IPS-11a (cell line): ENCODE data around the gene RSPH6A.
"Not testable (repeated sequence)": the region's sequence is repeated elsewhere in the genome, so short reads cannot be mapped to it uniquely, and the experiment has no call there.

Source experiments
- H3K4me3 ChIP-seq: one replicate; pipeline ENCODE4 v1.5.1; 2013; ENCODE audit warnings: low read depth, low read length, control low read depth

Gene RSPH6A

DNA sequence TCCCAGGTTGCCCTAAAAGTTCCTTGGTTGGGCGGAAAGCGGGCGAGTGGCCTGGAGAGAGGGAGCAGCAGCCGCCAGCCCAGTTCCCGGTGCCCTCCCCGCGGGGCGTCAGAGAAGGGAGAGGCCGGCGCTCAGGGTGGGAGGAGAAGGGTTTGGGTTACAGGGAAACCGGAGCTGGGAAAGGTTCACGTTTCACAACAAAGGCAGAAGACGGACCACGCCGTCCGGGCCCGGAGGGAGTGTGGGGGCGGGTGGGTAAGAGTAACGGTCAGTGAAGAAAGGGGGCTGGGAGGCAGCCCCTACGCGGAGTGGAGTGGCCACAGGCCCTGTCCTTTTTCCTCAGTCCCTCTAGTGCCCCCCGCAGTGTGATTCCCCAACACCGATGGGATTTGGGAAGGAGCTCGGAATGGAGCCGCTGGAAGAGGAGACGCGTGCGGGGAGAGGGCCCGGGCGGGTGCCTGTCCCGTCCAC is 47.7 kb downstream of the RSPH6A start:
- H3K4me3 ChIP-seq = peak overlapping the region; percentile 78

DNA sequence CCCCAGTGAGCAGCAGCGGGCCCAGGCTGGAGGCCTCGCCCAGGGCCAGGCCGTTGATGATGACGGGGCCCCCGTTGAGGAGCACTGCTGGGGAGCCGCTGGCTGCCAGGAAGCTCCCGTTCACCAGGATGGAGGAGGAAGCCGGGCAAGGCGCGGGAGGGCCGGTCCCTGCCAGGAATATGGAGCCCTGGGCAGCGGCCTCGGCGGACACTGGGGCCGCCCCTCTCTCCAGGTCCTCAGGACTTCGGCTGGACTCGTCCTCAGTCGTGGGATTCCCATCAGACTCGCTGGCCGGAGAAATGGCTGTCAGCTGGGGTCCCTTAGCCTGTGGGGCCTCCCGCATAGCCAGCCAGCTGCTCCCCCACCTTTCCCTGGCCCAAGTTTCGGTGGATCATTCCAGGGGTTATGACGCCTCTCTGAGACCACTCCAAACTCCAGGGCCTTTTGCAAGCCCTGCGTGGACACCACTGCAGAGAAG is 48.2 kb downstream of the RSPH6A start:
- peak overlapping the region; percentile 78 for H3K4me3 ChIP-seq

DNA sequence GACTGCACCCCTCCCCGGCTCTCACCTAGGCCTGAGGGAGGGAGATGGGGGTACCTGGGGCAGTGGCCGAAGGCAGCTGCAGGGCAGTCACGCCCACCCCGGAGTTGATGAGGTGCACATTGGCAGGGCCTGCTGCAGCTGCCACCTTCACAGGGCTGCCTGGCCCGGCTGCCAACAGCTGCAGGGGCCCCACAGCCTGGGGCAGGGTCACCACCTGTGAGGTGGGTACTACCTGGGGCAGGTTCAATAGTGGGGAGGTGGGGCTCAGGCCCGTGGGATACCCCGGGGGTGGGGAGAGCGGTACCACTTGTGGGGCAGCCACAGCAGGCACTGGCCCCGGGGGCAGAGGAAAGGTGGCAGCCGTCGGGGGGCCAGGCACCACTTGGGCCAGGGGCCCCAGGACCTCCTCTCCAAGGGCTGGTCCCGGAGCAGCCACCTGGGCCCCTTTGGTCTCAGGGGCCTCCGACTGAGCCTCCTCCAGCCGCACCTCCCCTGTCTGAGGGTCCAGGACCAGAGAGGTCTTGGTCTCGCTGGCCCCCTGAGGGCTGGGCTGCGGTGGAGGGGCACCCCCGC is 48.7 kb downstream of the RSPH6A start:
- H3K4me3 ChIP-seq = no peak overlapping the region

DNA sequence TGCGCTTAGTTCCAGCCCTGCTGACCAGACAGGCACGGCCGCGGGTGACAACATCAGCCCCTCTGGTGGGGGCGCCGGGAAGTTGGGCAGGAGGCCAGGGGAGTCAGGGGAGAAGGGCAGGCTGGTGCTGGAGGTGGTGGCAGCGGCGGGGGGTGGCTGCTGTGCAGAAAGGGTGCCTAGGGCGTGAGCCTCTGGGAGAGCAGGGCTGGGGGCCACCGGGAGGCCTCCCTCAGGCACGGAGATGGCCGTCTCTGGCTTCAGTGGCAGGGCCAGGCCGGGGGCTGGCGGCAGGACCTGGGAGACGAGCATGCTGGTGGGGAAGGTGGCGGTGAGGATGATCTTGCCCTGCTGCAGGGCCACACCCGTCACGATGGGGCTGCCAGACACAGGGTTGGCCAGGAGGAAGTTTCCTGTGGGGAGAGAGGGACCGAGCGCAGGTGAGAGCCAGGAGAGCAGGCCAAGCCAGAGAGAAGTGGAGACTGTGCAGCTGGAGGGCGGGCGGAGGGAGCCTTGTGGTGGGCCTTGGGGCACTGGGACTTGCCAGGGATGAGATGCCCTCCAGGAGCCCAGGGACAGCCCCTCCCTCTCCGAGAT is 49.3 kb downstream of the RSPH6A start:
- no peak overlapping the region for H3K4me3 ChIP-seq

DNA sequence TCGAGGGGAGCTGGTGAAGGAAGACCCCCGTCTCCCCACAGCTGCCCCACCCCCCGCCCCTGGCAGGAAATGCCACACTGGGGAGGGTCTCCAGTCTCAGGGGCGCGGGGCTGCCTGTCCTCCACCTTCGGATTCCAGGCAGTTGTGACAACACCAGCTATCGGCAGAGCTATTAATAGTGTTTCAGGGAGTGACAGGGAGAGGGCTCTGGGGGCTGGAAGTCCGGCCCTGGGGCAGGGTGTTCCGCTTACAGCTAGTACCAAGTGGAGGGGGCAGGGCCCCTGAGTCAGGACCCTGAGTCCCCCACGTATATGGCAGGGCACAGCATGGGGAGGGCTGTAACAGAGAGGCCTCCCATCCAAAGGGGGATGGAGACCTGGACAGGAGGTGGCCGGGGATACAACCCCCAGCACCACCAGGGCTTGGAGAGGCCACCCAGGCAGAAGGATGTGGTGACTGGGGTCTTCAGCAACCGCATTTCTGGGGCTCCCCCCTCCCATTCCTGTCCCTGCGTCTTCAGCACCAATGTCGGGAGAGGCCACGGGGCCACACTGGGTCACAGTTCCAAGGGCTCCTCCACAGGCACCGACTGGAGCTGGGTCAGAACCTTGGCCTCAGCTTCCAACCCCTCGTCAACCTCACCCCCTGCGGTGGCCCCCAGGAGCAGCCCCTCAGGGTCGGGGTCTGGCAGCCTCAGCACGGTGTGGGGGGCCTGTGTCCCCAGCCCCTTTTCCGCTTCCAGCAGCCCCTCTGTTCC is 50.0 kb downstream of the RSPH6A start:
- no peak overlapping the region for H3K4me3 ChIP-seq

DNA sequence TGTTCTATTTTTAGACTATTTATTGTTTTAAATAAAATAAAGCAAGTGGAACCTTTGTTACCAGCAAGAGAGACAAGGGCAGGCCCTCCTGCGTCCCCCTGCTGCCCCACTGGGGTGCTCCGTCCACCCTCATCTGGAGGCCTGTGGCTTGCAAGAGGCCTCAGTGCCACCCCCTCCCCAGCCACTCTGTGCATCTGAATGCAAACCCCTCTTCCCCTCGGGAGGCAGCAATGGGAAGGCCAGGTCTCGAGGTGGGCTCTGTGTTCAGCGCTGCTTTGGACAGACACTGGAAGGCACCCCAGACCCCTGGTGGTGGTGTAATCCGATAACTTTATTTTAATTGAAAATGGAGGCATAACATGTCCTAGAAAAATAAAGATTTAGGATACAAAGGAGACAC is 50.6 kb downstream of the RSPH6A start:
- no peak overlapping the region for H3K4me3 ChIP-seq

DNA sequence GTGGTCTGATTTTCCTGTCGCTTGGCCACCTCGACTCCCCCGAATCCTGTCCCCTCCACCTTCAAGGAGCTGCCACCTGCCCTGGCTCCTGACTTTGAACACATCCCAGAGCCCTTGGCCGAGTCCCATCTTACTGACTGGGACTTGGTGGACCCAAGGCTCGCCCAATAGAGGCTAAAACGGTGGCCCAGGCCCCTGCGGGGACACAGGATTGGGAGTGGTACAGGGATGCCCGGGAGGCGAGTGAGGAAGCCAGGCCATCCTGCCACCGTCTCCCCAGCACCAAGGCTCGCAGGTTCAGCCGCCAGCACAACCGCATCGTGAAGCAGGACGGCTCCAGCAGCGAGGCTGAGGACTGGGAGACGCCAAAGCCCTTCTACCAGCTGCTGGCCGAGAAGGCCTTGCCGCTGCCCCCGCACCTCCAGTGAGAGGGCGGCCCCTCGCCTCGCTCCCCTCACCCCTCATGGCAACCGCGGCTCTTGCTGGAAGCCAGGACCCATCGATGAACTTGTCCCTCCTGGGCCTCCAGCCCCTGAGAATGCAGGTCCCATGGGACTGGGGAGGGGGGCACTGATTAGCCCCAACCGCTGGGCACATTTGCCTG is 51.3 kb downstream of the RSPH6A start:
- H3K4me3 ChIP-seq = no peak overlapping the region

DNA sequence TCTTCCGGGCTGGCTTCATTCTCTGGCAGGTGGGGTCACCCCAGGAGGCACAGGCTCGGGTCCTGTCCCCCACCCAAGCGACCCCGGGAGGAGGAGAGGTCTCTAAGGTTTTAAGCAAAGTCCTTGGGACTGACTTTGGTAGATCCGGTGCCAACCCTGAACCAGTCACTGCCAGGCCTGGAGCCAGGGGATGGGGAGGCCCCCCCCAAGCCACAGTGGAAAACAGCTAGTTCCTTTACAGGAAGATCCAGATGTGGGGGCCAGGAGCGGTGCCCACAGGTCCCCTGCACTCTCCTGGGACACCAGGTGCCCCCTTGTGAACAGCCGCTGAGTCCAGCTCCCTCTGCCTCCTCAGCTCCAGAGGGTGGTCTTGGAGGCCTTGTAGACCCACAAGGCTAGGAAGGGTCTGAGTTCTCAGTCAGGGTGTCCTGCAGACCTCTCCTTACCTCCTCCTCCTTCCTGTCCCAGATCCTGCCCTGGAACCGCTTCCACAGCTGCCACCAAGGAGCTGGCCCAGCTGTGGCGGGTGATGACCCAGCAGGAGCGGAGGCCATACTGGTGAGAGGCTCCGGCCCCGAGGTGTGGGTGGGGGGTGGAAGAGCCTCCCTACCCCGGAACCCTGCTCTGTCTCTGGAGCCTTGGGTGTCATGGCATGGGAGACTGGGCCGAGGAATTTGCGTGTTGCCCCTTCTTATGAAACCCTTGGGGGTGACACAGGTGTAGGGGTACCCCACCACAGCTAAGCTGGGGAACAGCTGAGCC is 52.1 kb downstream of the RSPH6A start:
- H3K4me3 ChIP-seq = no peak overlapping the region

DNA sequence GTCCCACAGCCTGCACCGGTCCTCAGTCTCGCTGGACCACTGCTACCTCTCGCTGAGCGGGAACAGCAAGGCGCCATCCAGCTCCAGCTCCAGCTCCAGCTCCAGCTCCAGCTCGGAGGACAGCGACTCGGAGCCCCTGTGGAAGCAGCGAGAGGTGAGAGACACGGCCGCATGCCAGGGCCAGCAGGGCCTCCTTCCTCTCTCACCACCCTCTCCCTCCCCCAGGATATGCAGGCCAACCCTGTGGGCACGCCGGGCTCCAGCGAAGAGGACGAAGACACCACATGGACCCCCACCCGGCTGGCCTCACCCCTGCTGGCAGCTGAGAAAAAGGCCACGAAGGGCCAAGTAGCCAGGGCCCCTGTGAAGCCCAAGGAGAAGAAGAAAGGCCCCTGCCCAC is 53.4 kb downstream of the RSPH6A start:
- no peak overlapping the region for H3K4me3 ChIP-seq

DNA sequence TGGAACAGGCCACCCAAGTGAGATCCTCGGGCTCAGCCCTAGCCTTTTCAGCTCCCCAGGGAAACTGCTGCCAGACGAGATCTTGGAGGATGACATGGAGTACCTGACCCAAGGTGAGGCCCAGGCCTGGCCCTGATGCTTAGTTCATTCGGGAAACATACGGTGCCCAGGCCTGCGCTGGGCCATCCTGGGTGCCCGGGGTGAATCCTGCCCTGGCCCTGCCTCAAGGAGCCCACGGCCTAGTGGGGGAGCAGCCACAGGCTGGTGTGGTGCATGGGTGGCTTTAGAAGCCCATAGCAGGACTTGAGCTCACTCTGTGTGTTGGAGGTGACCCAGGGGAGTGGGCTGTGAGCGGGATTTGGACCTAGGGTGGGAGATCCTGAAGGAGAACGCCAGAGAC is 56.2 kb downstream of the RSPH6A start:
- no peak overlapping the region for H3K4me3 ChIP-seq

DNA sequence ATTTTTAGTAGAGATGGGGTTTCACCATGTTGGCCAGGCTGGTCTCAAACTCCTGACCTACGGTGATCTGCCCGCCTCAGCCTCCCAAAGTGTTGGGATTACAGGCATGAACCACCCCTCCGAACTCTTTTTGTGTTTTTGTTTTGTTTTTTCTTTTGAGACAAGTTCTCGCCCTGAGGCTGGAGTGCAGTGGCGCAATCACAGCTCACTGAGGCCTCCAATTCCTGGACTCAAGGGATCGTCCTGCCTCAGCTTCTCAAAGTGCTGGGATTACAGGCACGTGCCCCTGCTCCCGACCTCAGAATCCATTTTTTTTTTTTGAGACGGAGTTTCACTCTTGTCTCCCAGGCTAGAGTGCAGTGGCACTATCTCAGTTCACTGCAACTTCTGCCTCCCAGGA is 57.4 kb downstream of the RSPH6A start:
- no peak overlapping the region for H3K4me3 ChIP-seq

DNA sequence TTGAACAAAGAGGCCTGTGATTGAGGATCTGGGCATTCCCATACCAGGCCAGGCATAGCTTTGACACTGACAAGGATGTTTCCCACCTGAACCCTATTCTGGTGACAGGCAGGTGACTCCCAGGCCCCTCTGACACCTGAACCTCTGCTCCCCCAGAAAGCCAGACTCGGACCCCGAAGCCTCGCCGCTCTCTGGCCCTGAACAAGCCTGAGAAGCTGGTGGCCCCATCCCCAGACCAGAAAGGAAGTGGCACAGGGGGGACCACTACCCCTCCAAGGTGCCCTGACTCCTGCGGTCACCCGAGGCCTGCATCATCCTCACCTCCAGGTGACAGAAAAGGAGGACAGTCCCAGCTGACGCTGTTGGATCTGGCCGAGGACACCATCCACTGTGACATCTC is 60.8 kb downstream of the RSPH6A start:
- H3K4me3 ChIP-seq = no peak overlapping the region

DNA sequence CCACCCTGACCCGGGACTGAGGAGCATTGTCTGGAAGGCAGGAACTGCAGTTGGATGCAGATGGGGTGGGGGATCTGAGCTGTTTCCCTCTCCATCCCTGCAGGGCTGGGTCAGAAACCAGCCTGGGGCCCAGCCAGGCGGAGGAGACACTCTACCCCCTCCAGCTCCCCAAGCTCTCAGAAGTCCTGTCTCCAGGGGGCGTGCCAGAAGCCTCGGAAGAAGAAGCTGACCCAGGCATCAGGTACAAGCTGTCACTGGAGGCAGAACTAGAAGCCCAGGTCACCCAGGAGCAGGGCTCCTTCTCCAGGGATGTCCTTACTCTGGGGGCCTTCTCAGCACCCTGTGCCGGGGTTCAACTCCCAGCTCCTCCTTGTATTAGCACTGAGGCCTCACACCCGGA is 61.6 kb downstream of the RSPH6A start:
- H3K4me3 ChIP-seq = no peak overlapping the region

DNA sequence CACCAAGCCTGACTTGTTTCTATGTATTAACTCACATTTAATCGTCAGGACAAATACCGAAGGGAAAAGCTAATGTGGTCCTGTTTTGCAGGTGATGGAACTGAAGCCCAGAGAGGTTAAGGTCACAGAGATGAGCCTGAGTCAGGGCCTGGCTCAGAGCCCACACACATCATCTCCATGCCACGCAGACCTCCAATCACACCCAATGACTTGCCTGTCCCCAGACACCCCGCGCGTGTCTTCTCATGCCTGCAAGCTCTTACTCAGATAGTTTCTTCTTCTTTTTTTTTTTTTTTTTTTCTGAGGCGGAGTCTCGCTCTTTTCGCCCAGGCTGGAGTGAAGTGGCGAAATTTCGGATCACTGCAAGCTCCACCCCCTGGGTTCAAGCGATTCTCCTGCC is 62.5 kb downstream of the RSPH6A start:
- H3K4me3 ChIP-seq = no peak overlapping the region

DNA sequence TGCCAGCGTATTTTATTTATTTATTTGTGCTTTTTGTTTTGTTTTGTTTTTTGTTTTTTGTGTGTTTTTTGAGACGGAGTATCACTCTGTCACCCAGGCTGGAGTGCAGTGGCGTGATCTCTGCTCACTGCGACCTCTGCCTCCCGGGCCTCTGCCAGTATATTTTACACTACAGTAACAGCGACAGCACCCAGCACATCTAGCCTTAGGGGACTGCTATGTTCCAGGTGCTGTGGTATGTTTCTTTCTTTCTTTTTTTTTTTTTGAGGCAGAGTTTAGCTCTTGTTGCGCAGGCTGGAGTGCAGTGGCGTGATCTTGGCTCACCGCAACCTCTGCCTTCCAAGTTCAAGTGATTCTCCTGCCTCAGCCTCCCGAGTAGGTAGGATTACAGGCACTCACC is 63.6 kb downstream of the RSPH6A start:
- not testable (repeated sequence) for H3K4me3 ChIP-seq

DNA sequence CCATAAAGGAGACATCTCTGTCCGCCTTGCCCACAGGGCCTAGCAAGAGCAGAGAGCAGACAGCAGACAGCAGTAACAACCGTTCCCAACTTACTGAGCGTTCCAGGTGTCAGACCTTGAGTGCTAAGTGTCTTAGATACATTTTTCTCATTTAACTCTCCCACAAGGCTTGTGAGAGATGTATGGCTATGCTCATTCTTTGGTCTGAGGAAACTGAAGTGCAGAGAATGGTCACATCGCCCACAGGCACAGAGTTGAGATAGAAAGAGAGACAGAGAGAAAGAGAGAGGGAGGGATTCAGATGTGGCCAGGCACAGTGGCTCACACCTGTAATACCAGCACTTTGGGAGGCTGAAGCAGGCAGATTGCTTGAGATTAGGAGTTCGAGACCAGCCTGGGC is 67.6 kb downstream of the RSPH6A start:
- no peak overlapping the region for H3K4me3 ChIP-seq

DNA sequence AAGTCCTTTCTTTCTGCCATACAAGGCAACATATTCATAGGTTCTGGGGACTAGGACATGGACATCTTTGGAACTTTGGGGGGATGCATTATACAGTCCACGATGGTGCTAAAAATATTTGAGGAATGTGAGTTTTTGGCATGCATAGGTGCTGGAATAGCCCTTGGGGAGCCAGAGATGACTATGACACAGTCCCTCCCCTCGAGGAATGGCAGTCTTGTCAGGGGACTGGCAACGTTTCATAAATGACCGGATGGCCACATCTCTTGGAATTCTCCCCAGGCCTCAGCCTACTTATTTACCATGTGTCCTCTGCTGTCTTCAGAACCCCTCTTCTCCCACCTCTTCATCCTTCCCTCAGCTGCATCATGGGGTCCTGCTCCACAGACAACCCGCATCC is 68.2 kb downstream of the RSPH6A start:
- H3K4me3 ChIP-seq = no peak overlapping the region
